HG03095 (cell line): ENCODE results near the gene CFAP410.
"Not testable (repeated sequence)": the region's sequence is repeated elsewhere in the genome, so short reads cannot be mapped to it uniquely, and the experiment has no call there.

ENCODE experiments used
- ATAC-seq: cut with Tn5 transposase; IDR thresholded peaks from one replicate; pipeline ENCODE4 v1.9.1; 2021; ENCODE audit warnings: moderate library complexity; ENCODE audit not compliant: unreplicated experiment

Gene CFAP410

DNA sequence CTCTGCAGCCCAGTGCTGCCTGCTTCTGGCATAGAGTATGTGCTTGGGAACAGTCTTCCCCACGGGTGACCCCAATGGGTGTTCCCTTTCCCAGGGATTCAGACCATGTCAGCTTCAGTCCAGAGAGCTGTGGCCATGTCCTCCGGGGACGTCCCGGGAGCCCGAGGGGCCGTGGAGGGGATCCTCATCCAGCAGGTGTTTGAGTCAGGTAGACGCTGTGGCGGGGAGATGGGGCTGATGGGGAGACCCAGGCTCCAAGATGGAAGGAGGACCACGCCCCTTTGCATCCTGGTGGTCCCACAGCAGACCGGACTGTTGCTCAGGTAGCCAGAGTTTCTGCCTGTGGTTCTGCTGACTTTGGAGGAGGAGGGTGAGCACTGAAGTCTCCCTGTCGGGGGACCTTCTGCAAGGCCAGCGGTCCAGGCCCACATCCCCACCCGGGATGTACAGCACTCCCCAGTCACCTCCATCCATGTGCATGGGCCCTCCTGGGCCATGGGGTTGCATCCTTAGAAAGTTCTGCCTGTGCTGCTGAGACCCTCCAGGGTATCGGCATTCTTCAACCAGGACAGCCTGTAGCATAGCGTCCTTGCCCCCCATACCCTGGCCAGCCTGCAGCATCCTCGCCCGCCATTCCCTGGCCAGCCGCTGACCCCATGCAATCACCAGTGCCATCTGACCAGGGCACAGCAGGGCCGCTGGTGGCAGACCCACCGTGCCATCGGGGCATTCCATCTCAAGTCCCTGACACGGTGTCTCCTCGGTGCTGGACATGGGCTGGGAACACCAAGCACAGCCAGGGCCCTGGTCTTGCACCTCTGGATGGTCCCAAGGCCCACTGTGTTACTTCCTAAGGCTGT, 50.7 kb downstream of the CFAP410 start:
- ATAC-seq: no peak

DNA sequence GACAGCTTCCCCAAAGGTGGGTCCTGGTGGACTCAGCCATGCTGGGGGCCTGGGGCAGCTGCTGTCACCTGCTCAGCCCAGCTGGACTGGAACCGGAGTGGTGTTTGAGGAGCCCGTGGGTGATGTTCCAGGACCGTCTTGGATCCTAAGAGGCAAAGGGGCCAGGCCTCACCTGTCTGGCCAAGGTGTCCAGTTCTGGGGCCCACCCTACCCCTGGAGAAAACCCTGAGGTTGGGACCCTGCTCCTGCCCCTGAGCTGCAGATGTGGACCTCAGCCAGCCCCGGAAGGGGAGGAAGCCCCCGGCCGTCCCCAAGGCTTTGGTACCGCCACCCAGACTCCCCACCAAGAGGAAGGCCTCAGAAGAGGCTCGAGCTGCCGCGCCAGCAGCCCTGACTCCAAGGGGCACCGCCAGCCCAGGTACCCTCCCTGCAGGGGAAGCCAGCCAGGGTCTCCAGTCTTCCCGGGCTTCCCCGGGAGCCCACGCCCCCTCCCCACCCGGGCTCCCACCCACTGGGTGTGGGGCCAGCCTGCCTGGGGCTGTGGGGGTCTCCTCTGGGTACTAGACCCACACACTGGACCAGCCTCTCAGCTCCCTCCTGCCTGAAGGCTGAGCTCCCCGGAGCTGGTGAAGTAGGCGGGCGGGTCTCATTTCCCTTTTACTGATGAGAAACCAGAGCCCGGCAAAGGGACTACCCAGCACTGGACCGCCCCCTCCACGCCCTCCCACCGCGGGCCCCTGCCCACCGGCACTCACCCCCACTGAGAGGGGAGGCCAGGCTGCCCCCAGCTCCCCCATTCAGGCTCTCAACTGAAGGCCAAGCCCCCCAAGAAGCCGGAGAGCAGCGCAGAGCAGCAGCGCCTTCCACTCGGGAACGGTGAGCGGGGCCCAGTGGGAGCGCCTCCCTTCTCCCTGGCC, 52.2 kb downstream of the CFAP410 start:
- ATAC-seq: no peak

- no peak for ATAC-seq
Measured at GRCh38 chr21:44286086-44286715, 53.0 kb downstream of the CFAP410 start.

DNA sequence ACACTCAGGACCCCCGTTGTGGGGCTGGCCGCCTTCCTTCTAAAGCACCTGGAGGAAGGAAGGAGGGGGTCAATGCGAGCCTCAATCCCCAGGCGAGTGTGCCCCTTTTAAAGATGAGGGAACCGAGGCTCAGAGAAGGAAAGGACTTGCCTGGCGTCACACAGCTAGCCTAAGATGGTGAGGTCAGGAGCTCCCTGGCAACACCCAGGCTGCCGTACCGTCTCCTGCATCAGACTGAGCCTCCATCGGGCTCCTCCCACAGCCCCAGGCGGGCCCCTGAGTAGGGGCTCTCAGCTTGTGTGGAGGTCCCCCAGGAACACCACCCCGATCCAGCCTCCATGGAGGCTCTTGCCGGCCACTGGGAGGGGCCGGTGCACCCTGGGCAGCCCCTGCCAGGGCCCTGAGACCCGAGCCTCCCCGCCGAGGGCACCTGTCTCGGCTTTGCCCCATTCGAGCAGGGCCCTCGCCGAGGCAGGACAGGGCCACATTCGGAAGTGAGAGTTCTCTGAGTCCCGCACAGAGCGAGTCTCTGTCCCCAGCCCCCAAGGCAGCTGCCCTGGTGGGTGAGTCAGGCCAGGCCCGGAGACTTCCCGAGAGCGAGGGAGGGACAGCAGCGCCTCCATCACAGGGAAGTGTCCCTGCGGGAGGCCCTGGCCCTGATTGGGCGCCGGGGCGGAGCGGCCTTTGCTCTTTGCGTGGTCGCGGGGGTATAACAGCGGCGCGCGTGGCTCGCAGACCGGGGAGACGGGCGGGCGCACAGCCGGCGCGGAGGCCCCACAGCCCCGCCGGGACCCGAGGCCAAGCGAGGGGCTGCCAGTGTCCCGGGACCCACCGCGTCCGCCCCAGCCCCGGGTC, 53.8 kb downstream of the CFAP410 start, which contains the start of gene AIRE:
TSS of gene AIRE (plus strand) at position 739 of the 855 bp plus-strand sequence. CDS start 131 bp downstream, outside the sequence.
- ATAC-seq: no peak

GRCh38 chr21:44283948-44284347, 55.2 kb downstream of the CFAP410 start:
- no peak for ATAC-seq

DNA sequence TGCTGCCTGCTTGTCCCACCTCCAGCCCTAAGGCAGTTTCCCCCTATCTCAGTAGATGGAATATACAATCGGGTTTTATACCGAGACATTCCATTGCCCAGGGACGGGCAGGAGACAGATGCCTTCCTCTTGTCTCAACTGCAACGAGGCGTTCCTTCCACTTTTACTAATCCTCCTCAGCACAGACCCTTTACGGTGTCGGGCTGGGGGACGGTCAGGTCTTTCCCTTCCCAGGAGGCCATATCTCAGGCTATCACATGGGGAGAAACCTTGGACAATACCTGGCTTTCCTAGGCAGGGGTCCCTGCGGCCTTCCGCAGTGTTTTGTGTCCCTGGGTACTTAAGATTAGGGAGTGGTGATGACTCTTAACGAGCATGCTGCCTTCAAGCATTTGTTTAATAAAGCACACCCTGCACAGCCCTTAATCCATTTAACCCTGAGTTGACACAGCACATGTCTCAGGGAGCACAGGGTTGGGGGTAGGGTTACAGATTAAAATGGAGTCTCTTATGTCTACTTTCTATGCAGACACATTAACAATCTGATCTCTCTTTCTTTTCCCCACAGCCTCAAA, 55.9 kb downstream of the CFAP410 start:
- not testable (repeated sequence) for ATAC-seq

GRCh38 chr21:44282370-44282769, 56.8 kb downstream of the CFAP410 start:
- no peak for ATAC-seq

DNA sequence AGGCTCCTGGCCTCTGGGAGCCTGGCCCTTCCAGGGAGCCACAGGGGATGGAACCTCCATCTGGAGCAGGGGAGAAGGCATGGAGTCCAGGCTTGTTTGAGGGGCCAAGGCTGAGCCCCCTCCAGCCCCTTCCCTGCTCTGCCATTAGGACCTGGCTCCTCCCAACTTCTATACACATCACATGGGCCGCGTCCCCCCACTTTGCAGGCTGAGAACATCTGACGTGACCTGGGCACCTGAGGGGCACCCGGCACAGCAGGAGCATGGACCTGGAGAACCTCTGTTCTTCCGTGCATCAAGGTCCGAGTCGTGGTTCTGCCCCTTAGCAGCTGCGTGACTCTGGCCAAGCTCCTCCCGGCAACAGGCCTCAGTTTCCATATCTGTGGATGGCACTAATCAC, 57.4 kb downstream of the CFAP410 start:
- no peak for ATAC-seq

DNA sequence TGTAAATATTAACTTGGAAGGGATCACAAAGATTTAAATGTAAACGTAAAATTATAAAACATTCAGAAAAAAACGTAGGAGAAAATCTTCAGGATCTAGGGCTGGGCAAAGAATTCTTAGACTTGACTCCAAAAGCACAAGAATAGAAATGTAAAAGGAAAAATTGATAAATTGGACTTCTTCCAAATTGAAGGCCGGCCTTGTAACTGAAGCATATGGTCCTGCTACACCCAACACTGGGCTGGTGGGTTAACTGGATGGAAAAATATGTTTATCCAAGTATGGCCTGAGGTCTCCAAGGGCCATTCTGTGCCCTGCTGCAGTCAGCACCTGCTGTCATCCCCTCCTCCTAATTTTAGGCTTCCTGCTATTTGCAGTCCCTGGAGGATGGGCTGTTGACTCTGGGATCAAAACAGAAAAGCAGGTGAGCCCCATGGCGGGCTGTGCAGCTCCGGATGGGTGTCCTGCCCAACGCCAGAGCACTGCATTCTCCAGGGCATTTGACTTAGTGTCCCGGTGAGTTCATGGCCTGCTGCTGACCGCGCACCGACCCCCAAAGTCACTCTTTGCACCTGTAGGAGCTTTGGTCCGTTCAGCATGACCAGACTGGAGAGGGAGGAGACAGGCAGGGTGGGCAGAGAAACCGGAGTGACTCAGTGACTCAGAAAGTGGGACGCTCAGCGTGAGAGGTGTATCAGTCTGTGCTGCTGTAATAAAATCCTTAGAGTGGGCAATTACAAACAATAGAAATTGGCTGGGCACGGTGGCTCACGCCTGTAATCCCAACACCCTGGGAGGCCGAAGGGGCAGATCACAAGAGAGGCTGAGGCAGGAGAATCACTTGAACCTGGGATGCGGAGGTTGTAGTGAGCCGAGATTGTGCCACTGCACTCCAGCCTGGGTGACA, 59.6 kb downstream of the CFAP410 start:
- ATAC-seq: no peak
